H1 (cell line): ENCODE data around the gene SPP1. TPM values are rescaled to one million over a fixed set of nuclear protein-coding genes. Genes with fewer than 3 reads are reported as not detected.

Source experiments
- CTCF ChIA-PET: fragments of 300-600 bp; sonication (Branson Sonifier 250); formaldehyde crosslinking; loops from one replicate; lab custom pipeline; 2021; ENCODE audit not compliant: partially characterized antibody; lab: Charles Lee
- POLR2A ChIA-PET: fragments of 300-600 bp; sonication (Branson Sonifier 250); formaldehyde crosslinking; loops from one replicate; lab custom pipeline; 2021; ENCODE audit warnings: inconsistent platforms; ENCODE audit not compliant: partially characterized antibody; lab: Charles Lee
- DNase-seq, 2 experiments: peaks; one replicate each; pipeline versions ENCODE4 v3.0.0 to v3.0.0-alpha.2; 2010 to 2022; ENCODE audit warnings: low spot score in 2 of 2, low read depth in 1 of 2, mixed read lengths in 1 of 2
- FAIRE-seq: peaks from 2 replicates; lab custom pipeline; 2011; peaks lifted over from hg19 to GRCh38; lab: Jason Lieb, UNC
- H2AFZ ChIP-seq: 2 replicates; pipeline ENCODE4 v1.8.1; 2012; ENCODE audit warnings: low read length, inconsistent platforms
- H2AK5ac ChIP-seq: 2 replicates; pipeline ENCODE4 v1.6.1; 2013; ENCODE audit warnings: low read depth, low read length
- H2BK120ac ChIP-seq: replicated peaks from 2 replicates; pipeline ENCODE3; 2013; ENCODE audit warnings: low read depth, low read length, inconsistent platforms
- H2BK12ac ChIP-seq: 2 replicates; pipeline ENCODE4 v1.6.1; 2013; ENCODE audit warnings: low read depth, low read length
- H2BK15ac ChIP-seq: 2 replicates; pipeline ENCODE4 v1.6.1; 2013; ENCODE audit warnings: low read length
- H2BK20ac ChIP-seq: 2 replicates; pipeline ENCODE4 v1.6.1; 2013; ENCODE audit warnings: low read length
- H2BK5ac ChIP-seq: 2 replicates; pipeline ENCODE4 v1.6.1; 2013; ENCODE audit warnings: low read depth, low read length
- H3K14ac ChIP-seq: 2 replicates; pipeline ENCODE4 v1.6.1; 2013; ENCODE audit warnings: inconsistent platforms; ENCODE audit not compliant: insufficient read length
- H3K18ac ChIP-seq: 2 replicates; pipeline ENCODE4 v1.6.1; 2013; ENCODE audit warnings: low read length; ENCODE audit errors: extremely low read depth
- H3K23ac ChIP-seq: 2 replicates; pipeline ENCODE4 v1.6.1; 2013; ENCODE audit warnings: inconsistent platforms; ENCODE audit not compliant: insufficient read length
- H3K23me2 ChIP-seq: 2 replicates; pipeline ENCODE4 v1.6.1; 2013; ENCODE audit warnings: low read depth, low read length
- H3K27ac ChIP-seq: 2 replicates; pipeline ENCODE4 v1.6.1; 2011; ENCODE audit warnings: low read depth, low read length, inconsistent platforms
- H3K27me3 ChIP-seq, 4 experiments: replicated peaks in 1 of 4; 1 replicate in 1 of 4; 2 replicates in 3 of 4; pipeline versions ENCODE4 v1.6.1 to v1.8.1; 2011 to 2013; ENCODE audit warnings: low read length in 3 of 4, mild to moderate bottlenecking in 3 of 4, inconsistent platforms in 2 of 4, mixed read lengths in 2 of 4, moderate library complexity in 1 of 4; ENCODE audit not compliant: control insufficient read depth in 3 of 4, insufficient read depth in 3 of 4; ENCODE audit errors: extremely low read depth in 1 of 4
- H3K36me3 ChIP-seq, 4 experiments: 2 replicates each; pipeline versions ENCODE4 v1.6.1 to v1.8.1; 2011 to 2013; ENCODE audit warnings: mild to moderate bottlenecking in 4 of 4, low read length in 3 of 4, moderate library complexity in 2 of 4, control low read depth in 1 of 4, inconsistent platforms in 1 of 4; ENCODE audit not compliant: insufficient read depth in 4 of 4, control insufficient read depth in 2 of 4
- H3K4ac ChIP-seq: replicated peaks from 2 replicates; pipeline ENCODE3; 2013; ENCODE audit warnings: low read length, low read depth, mixed read lengths, inconsistent platforms; ENCODE audit not compliant: insufficient read length
- H3K4me1 ChIP-seq, 4 experiments: replicated peaks in 1 of 4; 1 replicate in 1 of 4; 2 replicates in 3 of 4; pipeline versions ENCODE4 v1.6.1 to v1.8.1; 2011 to 2013; ENCODE audit warnings: low read length in 3 of 4, inconsistent platforms in 2 of 4, mixed read lengths in 1 of 4; ENCODE audit not compliant: insufficient read depth in 4 of 4, control insufficient read depth in 3 of 4
- H3K4me2 ChIP-seq, 2 experiments: 2 replicates each; pipeline versions ENCODE4 v1.6.1 to v1.8.1; 2011 to 2013; ENCODE audit warnings: low read depth in 2 of 2, low read length in 2 of 2, control low read depth in 1 of 2, inconsistent platforms in 1 of 2, mild to moderate bottlenecking in 1 of 2; ENCODE audit not compliant: insufficient read depth in 1 of 2
- H3K4me3 ChIP-seq, 4 experiments: fragments of 200-600, 300-600 bp in 1 of 4; sonication (generic), shearing (Covaris generic), sonication (Bioruptor Twin) in 1 of 4; 2 replicates each; pipeline versions ENCODE4 v1.5.1 to v1.8.1; 2011 to 2016; ENCODE audit warnings: low read length in 4 of 4, low read depth in 3 of 4, control low read depth in 2 of 4, inconsistent platforms in 2 of 4, mild to moderate bottlenecking in 2 of 4, mixed read lengths in 1 of 4, moderate library complexity in 1 of 4; ENCODE audit not compliant: insufficient read depth in 2 of 4; ENCODE audit errors: extremely low read depth in 1 of 4
- H3K56ac ChIP-seq: replicated peaks from 2 replicates; pipeline ENCODE3; 2013; ENCODE audit warnings: low read depth, mild to moderate bottlenecking, mixed read lengths, low read length, inconsistent platforms; ENCODE audit not compliant: insufficient read length
- H3K79me1 ChIP-seq: 2 replicates; pipeline ENCODE4 v1.6.1; 2013; ENCODE audit warnings: low read depth, low read length, control low read depth
- H3K79me2 ChIP-seq, 2 experiments: 2 replicates each; pipeline versions ENCODE4 v1.6.1 to v1.8.1; 2012 to 2013; ENCODE audit warnings: low read length in 2 of 2, mild to moderate bottlenecking in 2 of 2, inconsistent platforms in 1 of 2; ENCODE audit not compliant: insufficient read depth in 2 of 2, control insufficient read depth in 1 of 2
- H3K9ac ChIP-seq, 4 experiments: replicated peaks in 1 of 4; 1 replicate in 1 of 4; 2 replicates in 3 of 4; pipeline versions ENCODE4 v1.6.1 to v1.8.1; 2011 to 2013; ENCODE audit warnings: low read depth in 3 of 4, low read length in 3 of 4, control low read depth in 2 of 4, mild to moderate bottlenecking in 2 of 4, moderate library complexity in 2 of 4, inconsistent platforms in 1 of 4; ENCODE audit errors: extremely low read depth in 1 of 4
- H3K9me3 ChIP-seq, 2 experiments: 2 replicates each; pipeline versions ENCODE4 v1.6.1 to v1.8.1; 2012 to 2013; ENCODE audit warnings: mild to moderate bottlenecking in 2 of 2, moderate library complexity in 2 of 2, control low read depth in 1 of 2, inconsistent platforms in 1 of 2, low read depth in 1 of 2, low read length in 1 of 2, mixed read lengths in 1 of 2; ENCODE audit not compliant: insufficient read depth in 2 of 2
- H4K20me1 ChIP-seq, 2 experiments: replicated peaks in 1 of 2; 2 replicates each; pipeline versions ENCODE3 to v1.8.1; 2011 to 2013; ENCODE audit warnings: inconsistent platforms in 2 of 2, low read length in 2 of 2, mild to moderate bottlenecking in 1 of 2; ENCODE audit not compliant: insufficient read depth in 2 of 2, control insufficient read depth in 1 of 2
- H4K5ac ChIP-seq: 2 replicates; pipeline ENCODE4 v1.6.1; 2013; ENCODE audit warnings: low read length, low read depth, mixed read lengths, inconsistent platforms; ENCODE audit not compliant: insufficient read length
- H4K8ac ChIP-seq: 2 replicates; pipeline ENCODE4 v1.8.0; 2013; ENCODE audit warnings: mild to moderate bottlenecking, moderate library complexity, low read length, inconsistent platforms; ENCODE audit not compliant: insufficient read depth; ENCODE audit errors: extremely low read depth
- H4K91ac ChIP-seq: replicated peaks from 2 replicates; pipeline ENCODE3; 2013; ENCODE audit warnings: low read length, mixed read lengths, inconsistent platforms; ENCODE audit not compliant: insufficient read length
- BRCA1 ChIP-seq: IDR thresholded peaks from 2 replicates; pipeline ENCODE4 v1.6.1; 2012; ENCODE audit warnings: low read depth, low read length, improper control_type of control experiment
- EP300 ChIP-seq, 2 experiments: IDR thresholded peaks; 1 replicate in 1 of 2; 2 replicates in 1 of 2; pipeline ENCODE4 v1.6.1; 2011 to 2012; ENCODE audit warnings: low read depth in 2 of 2, low read length in 2 of 2, mild to moderate bottlenecking in 2 of 2, borderline replicate concordance in 1 of 2, inconsistent platforms in 1 of 2, moderate library complexity in 1 of 2
- POLR2A ChIP-seq, 2 experiments: IDR thresholded peaks; 1 replicate in 1 of 2; 2 replicates in 1 of 2; pipeline ENCODE4 v1.6.1; 2011; ENCODE audit warnings: low read depth in 2 of 2, low read length in 2 of 2, mild to moderate bottlenecking in 2 of 2; ENCODE audit errors: control extremely low read depth in 1 of 2
- POU5F1 ChIP-seq: IDR thresholded peaks from 2 replicates; pipeline ENCODE4 v1.6.1; 2011; ENCODE audit warnings: low read depth, mild to moderate bottlenecking, low read length, moderate library complexity
- SP4 ChIP-seq: IDR thresholded peaks from 2 replicates; pipeline ENCODE4 v1.6.1; 2012; ENCODE audit warnings: low read length, inconsistent platforms
- SRF ChIP-seq: IDR thresholded peaks from 2 replicates; pipeline ENCODE4 v1.6.1; 2011; ENCODE audit warnings: mild to moderate bottlenecking, low read depth, low read length, moderate library complexity
- TAF1 ChIP-seq: IDR thresholded peaks from 2 replicates; pipeline ENCODE4 v1.6.1; 2011; ENCODE audit warnings: mild to moderate bottlenecking, low read depth, low read length
- TCF12 ChIP-seq: IDR thresholded peaks from 2 replicates; pipeline ENCODE4 v1.6.1; 2011; ENCODE audit warnings: low read depth, mild to moderate bottlenecking, low read length
- WGBS, 2 experiments: shearing (Covaris generic) in 1 of 2; methylation state at CpG; one replicate each; pipeline versions ENCODE4 v1.1.6 to v1.1.7; 2013 to 2015; ENCODE audit warnings: low lambda C conversion rate in 2 of 2, mixed read lengths in 2 of 2, inconsistent platforms in 1 of 2, low coverage in 1 of 2, missing lambda C conversion rate in 1 of 2; ENCODE audit not compliant: insufficient replicate concordance in 2 of 2, insufficient coverage in 1 of 2, insufficient read length in 1 of 2; ENCODE audit errors: extremely low coverage in 1 of 2, missing lambda C conversion rate in 1 of 2; 5-methylcytosine and 5-hydroxymethylcytosine counted together
- polyA plus RNA-seq, 7 experiments: library from polyadenylated mRNA; depleted of rRNA in 3 of 7; stranded (reverse) in 5 of 7; unstranded in 2 of 7; fragments of >200 nt in 5 of 7; fragments of 200-250 nt in 2 of 7; gene quantifications; 1 replicate in 5 of 7; 2 replicates in 1 of 7; 4 replicates in 1 of 7; pipeline versions ENCODE4 v1.2.1 to v1.2.3, GENCODE V29; 2011 to 2013; ENCODE audit warnings: missing spikeins in 2 of 7, mixed read lengths in 2 of 7
- total RNA-seq: library from RNA; stranded (reverse); fragmentation: NEBNext Ultra II Directional; extraction: Animal tissue kit (Norgen Biotek cat#: 25700); gene quantifications from 2 replicates; pipeline ENCODE4 v1.2.1, GENCODE V29; 2021

Gene SPP1
- total and polyA plus RNA-seq, 2 of the 8 experiments (the other 6 are each of a cell fraction or from before 2014, with no cell fraction given) = 13.7 to 26.5 TPM

DNA sequence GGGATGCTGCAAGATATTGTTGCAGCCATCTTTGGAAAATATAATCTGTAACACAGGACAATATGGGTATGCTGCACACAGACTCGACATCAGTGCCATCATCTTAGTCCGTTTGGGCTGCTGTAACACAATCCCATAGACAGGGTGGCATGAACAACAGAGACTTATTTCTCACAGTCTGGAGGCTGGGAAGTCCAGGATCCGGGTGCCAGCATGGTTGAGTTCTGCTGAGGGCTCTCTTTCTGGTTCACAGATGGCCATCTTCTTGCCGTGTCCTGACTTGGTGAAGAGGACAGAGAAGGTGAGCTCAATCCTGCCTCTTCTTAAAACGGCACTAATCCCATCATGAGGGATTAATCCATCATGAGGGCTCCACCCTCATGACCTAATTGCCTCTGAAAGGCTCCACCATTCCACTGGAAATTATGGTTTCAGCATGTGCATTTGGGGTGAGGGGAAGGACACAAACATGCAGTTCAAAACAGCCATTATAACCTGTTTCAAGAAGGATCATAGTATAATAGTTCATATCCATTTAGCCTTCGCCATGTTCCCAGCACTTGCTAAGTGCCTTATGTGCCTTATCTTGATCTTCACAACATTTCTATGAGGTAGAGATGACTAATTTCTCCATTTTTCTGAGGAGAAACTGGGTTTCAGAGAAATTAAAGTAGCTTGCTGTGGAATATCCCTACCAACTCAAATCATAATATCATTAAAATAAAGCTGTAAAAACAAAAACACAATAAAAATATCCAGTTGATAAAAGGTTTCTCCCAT, 27.9 kb upstream of the SPP1 start:
- Histone ChIP-seq H3K27me3 (no peaks in the 10 kb centered on the region; a peak in 1 of 7 replicates), H3K27ac (no peak overlapping the region), H2BK15ac (peak overlapping the region; percentile 63; the same call in 1 of the 2 replicates), H2AK5ac (no peak overlapping the region), H3K4ac (no peak overlapping the region), H2BK12ac (0 out of 2 replicates have a peak overlapping the region, but pooled peaks have one; percentile 10), H3K36me3 (no peaks in the 10 kb centered on the region; a peak in 1 of 8 replicates), H4K20me1 (no peaks in the 10 kb centered on the region), H4K8ac (no peak overlapping the region), H4K5ac (no peak overlapping the region), H3K9ac (no peak overlapping the region), H3K23me2 (no peaks in the 10 kb centered on the region), H3K79me2 (no peaks in the 10 kb centered on the region), H4K91ac (no peak overlapping the region), H3K23ac (no peak overlapping the region), H3K18ac (no peak overlapping the region), H3K79me1 (no peaks in the 10 kb centered on the region), H3K4me3 (no peak overlapping the region), H2AFZ (no peak overlapping the region), H3K4me2 (no peak overlapping the region), H3K56ac (no peak overlapping the region), H2BK5ac (no peak overlapping the region), H3K4me1 (peaks cover 0 to 4% (median 1%) of the 10 kb centered on the region in 4 experiments; a peak in 5 of 7 replicates), H2BK120ac (no peak overlapping the region), H3K14ac (no peak overlapping the region), H3K9me3 (peaks cover 0 to 4% of the 10 kb centered on the region in 2 experiments; a peak in 1 of 4 replicates), H2BK20ac (no peak overlapping the region)
- 81% methylated on average over 6 of the region's 6 CpGs; no CpG with 5 or more reads in 1 of the 2 experiments for WGBS, 2 experiments
- FAIRE-seq (no peak), DNase-seq (no peak)
- ChIA-PET POLR2A (interaction anchor here (0.8 to 1.2 kb wide), 7 partner anchors 10 to 84 kb away, joined by 3 to 5 read pairs (median 4); no protein-coding TSS in a partner anchor), CTCF (interaction anchor here (0.6 to 1.6 kb wide), 4 partner anchors 74 to 383 kb away, joined by 3 to 4 read pairs (median 4); no protein-coding TSS in a partner anchor)
- TF ChIP-seq TCF12 (no peak), POLR2A (IDR thresholded peaks at IDR 0.05; ENCODE audit: control extremely low read depth in 1 of 2, low read depth in 2 of 2, low read length in 2 of 2) (peak; percentile 39 to 60; a peak in 2 of 3 replicates), SRF (no peak), SP4 (no peak), BRCA1 (no peak), TAF1 (no peak), EP300 (IDR thresholded peaks at IDR 0.05; ENCODE audit: borderline replicate concordance in 1 of 2, low read depth in 2 of 2, low read length in 2 of 2) (no peak), POU5F1 (no peak)
